Osteocyte (in vitro differentiated cells): ENCODE results near the gene GPR84. TPM values are rescaled to one million over a fixed set of nuclear protein-coding genes. Genes with fewer than 3 reads are reported as not detected.

Experiments used
- DNase-seq: peaks from one replicate; pipeline ENCODE4 v3.0.0; 2021; ENCODE audit warnings: mixed read lengths; ENCODE audit not compliant: unreplicated experiment; ENCODE audit errors: extremely low spot score
- H3K27ac Mint-ChIP-seq: one replicate; pipeline ENCODE4 v1.8.0; 2021; ENCODE audit warnings: mild to moderate bottlenecking, mixed read lengths; ENCODE audit not compliant: unreplicated experiment
- H3K27me3 Mint-ChIP-seq: one replicate; pipeline ENCODE4 v1.8.0; 2021; ENCODE audit warnings: mixed read lengths; ENCODE audit not compliant: unreplicated experiment
- H3K36me3 Mint-ChIP-seq: one replicate; pipeline ENCODE4 v1.8.0; 2021; ENCODE audit warnings: mixed read lengths; ENCODE audit not compliant: unreplicated experiment
- H3K4me1 Mint-ChIP-seq: one replicate; pipeline ENCODE4 v1.8.0; 2021; ENCODE audit warnings: mixed read lengths; ENCODE audit not compliant: unreplicated experiment
- H3K4me3 Mint-ChIP-seq: one replicate; pipeline ENCODE4 v1.8.0; 2021; ENCODE audit warnings: mild to moderate bottlenecking, moderate library complexity, mixed read lengths; ENCODE audit not compliant: unreplicated experiment
- H3K9me3 Mint-ChIP-seq: one replicate; pipeline ENCODE4 v1.8.0; 2021; ENCODE audit warnings: mixed read lengths; ENCODE audit not compliant: unreplicated experiment
- CTCF ChIP-seq: fragments of 200-600 bp; sonication (generic); IDR thresholded peaks from 2 replicates; pipeline ENCODE4 v1.5.0; 2021; ENCODE audit warnings: antibody characterized with exemption, mild to moderate bottlenecking, moderate library complexity
- total RNA-seq: library from RNA; stranded (reverse); gene quantifications from 2 replicates; pipeline ENCODE4 v1.2.1, GENCODE V29; 2021

Gene GPR84
- total RNA-seq, 1 donor from 2014 or later: not detected

- no peaks in the 10 kb centered on the region for H3K9me3 Mint-ChIP-seq
- H3K27me3 Mint-ChIP-seq: no peaks in the 10 kb centered on the region
- no peak for DNase-seq
- H3K36me3 Mint-ChIP-seq: peaks cover 29% of the 10 kb centered on the region
- peaks cover 20% of the 10 kb centered on the region for H3K4me1 Mint-ChIP-seq
- no peak for TF ChIP-seq CTCF
- peak overlapping the region; percentile 69 for H3K27ac Mint-ChIP-seq
- no peak overlapping the region for H3K4me3 Mint-ChIP-seq
Measured at GRCh38 chr12:54352891-54353874, 11.1 kb downstream of the GPR84 start.

GRCh38 chr12:54352022-54352531, 12.2 kb downstream of the GPR84 start:
- no peak for TF ChIP-seq CTCF
- DNase-seq: no peak

GRCh38 chr12:54351341-54351740, 12.9 kb downstream of the GPR84 start:
- no peaks in the 10 kb centered on the region for H3K9me3 Mint-ChIP-seq
- no peak for TF ChIP-seq CTCF
- no peak for DNase-seq
- peaks cover 45% of the 10 kb centered on the region for H3K36me3 Mint-ChIP-seq
- H3K27ac Mint-ChIP-seq: no peak overlapping the region
- H3K27me3 Mint-ChIP-seq: no peaks in the 10 kb centered on the region
- peaks cover 15% of the 10 kb centered on the region for H3K4me1 Mint-ChIP-seq
- H3K4me3 Mint-ChIP-seq: no peak overlapping the region

More at GRCh38 chr12:54352022-54352531, 12.2 kb downstream of the GPR84 start:
- peak overlapping the region; percentile 69 for H3K27ac Mint-ChIP-seq
- no peaks in the 10 kb centered on the region for H3K27me3 Mint-ChIP-seq
- H3K4me3 Mint-ChIP-seq: no peak overlapping the region
- peaks cover 38% of the 10 kb centered on the region for H3K36me3 Mint-ChIP-seq
- H3K9me3 Mint-ChIP-seq: no peaks in the 10 kb centered on the region
- peaks cover 17% of the 10 kb centered on the region for H3K4me1 Mint-ChIP-seq

- Mint-ChIP-seq H3K4me3 (no peak overlapping the region), H3K4me1 (peaks cover 15% of the 10 kb centered on the region), H3K27me3 (no peaks in the 10 kb centered on the region), H3K9me3 (no peaks in the 10 kb centered on the region), H3K36me3 (peaks cover 45% of the 10 kb centered on the region), H3K27ac (no peak overlapping the region)
- TF ChIP-seq CTCF: no peak
- DNase-seq: no peak
Measured at GRCh38 chr12:54350743-54351142, 13.5 kb downstream of the GPR84 start.

- no peak overlapping the region for H3K27ac Mint-ChIP-seq
- no peak for TF ChIP-seq CTCF
- peaks cover 11% of the 10 kb centered on the region for H3K4me1 Mint-ChIP-seq
Measured at GRCh38 chr12:54349679-54350078, 14.6 kb downstream of the GPR84 start.

More at GRCh38 chr12:54349679-54350078, 14.6 kb downstream of the GPR84 start:
- no peak for DNase-seq
- Mint-ChIP-seq H3K9me3 (no peaks in the 10 kb centered on the region), H3K4me3 (no peak overlapping the region), H3K27me3 (no peaks in the 10 kb centered on the region), H3K36me3 (peaks cover 51% of the 10 kb centered on the region)
